ENCODE results near the gene MACROD2. TPM values are rescaled to one million over a fixed set of nuclear protein-coding genes. Genes with fewer than 3 reads are reported as not detected.

Gene MACROD2
- total RNA-seq, 4 donors from 2014 or later = 8.7 to 17.8 (median 10.8) TPM

- Histone ChIP-seq H3K4me3 (replicated peaks in 1 of 3) (no peak overlapping the region), H3K4me1 (peaks cover 0 to 12% of the 10 kb centered on the region in 2 donors), H3K36me3 (no peaks in the 10 kb centered on the region), H3K27me3 (no peaks in the 10 kb centered on the region), H3K9me3 (no peaks in the 10 kb centered on the region), H3K27ac (no peak overlapping the region)
- intact Hi-C loops (cut with DNase I) = no loop called here
- WGBS, 2 donors = 83 to 97% methylated on average over 1 to 2 of the region's 2 CpGs
- TF ChIP-seq POLR2A (IDR thresholded peaks at IDR 0.05) (no peak), CTCF (IDR thresholded peaks at IDR 0.05) (no peak)
- DNase-seq = no peak
Measured at GRCh38 chr20:16082051-16082550, 2086.8 kb downstream of the MACROD2 start.

- Histone ChIP-seq H3K36me3 (no peaks in the 10 kb centered on the region), H3K27ac (no peak overlapping the region), H3K9me3 (no peaks in the 10 kb centered on the region), H3K4me1 (peaks cover 0 to 12% of the 10 kb centered on the region in 2 donors), H3K4me3 (replicated peaks in 1 of 3) (no peak overlapping the region), H3K27me3 (no peaks in the 10 kb centered on the region)
- intact Hi-C loops (cut with DNase I) = no loop called here
- no peak for TF ChIP-seq CTCF (IDR thresholded peaks at IDR 0.05)
- TF ChIP-seq POLR2A (IDR thresholded peaks at IDR 0.05) = no peak
- no peak for DNase-seq
Measured at GRCh38 chr20:16083639-16084280, 2088.4 kb downstream of the MACROD2 start.

GRCh38 chr20:16095226-16095625 is 2099.9 kb downstream of the MACROD2 start:
- Histone ChIP-seq H3K27me3 (no peaks in the 10 kb centered on the region), H3K36me3 (no peaks in the 10 kb centered on the region), H3K4me1 (no peaks in the 10 kb centered on the region), H3K9me3 (no peaks in the 10 kb centered on the region), H3K27ac (no peak overlapping the region), H3K4me3 (replicated peaks in 1 of 3) (no peak overlapping the region)
- intact Hi-C loops (cut with DNase I) = no loop called here
- DNase-seq = no peak
- 77 to 79% methylated on average over 2 of the region's 2 CpGs for WGBS, 2 donors
- no peak for TF ChIP-seq CTCF (IDR thresholded peaks at IDR 0.05)
- no peak for TF ChIP-seq POLR2A (IDR thresholded peaks at IDR 0.05)

GRCh38 chr20:16096756-16097326 is 2101.5 kb downstream of the MACROD2 start:
- Histone ChIP-seq H3K36me3 (no peaks in the 10 kb centered on the region), H3K9me3 (no peaks in the 10 kb centered on the region), H3K4me1 (peaks cover 2 to 3% of the 10 kb centered on the region in 2 donors), H3K4me3 (replicated peaks in 1 of 3) (no peak overlapping the region), H3K27ac (no peak overlapping the region), H3K27me3 (no peaks in the 10 kb centered on the region)
- WGBS, 2 donors = 90 to 91% methylated on average over 4 of the region's 4 CpGs
- intact Hi-C loops (cut with DNase I) = no loop called here
- DNase-seq = no peak
- no peak for TF ChIP-seq POLR2A (IDR thresholded peaks at IDR 0.05)
- no peak for TF ChIP-seq CTCF (IDR thresholded peaks at IDR 0.05)

GRCh38 chr20:16097788-16098187 is 2102.5 kb downstream of the MACROD2 start:
- Histone ChIP-seq H3K27ac (no peak overlapping the region), H3K36me3 (no peaks in the 10 kb centered on the region), H3K4me3 (replicated peaks in 1 of 3) (no peak overlapping the region), H3K9me3 (no peaks in the 10 kb centered on the region), H3K27me3 (no peaks in the 10 kb centered on the region), H3K4me1 (peaks cover 6 to 13% of the 10 kb centered on the region in 2 donors)
- TF ChIP-seq CTCF (IDR thresholded peaks at IDR 0.05) (no peak), POLR2A (IDR thresholded peaks at IDR 0.05) (no peak)
- DNase-seq = no peak
- 85 to 96% methylated on average over 4 of the region's 4 CpGs for WGBS, 2 donors
- intact Hi-C loops (cut with DNase I) = no loop called here
